Osteoblast (primary cell): Measurements from ENCODE around the gene CHRNG. TPM values are rescaled to one million over a fixed set of nuclear protein-coding genes. Genes with fewer than 3 reads are reported as not detected.
"Not testable (repeated sequence)": the region's sequence is repeated elsewhere in the genome, so short reads cannot be mapped to it uniquely, and the experiment has no call there.

ENCODE experiments used
- DNase-seq: peaks from one replicate; pipeline ENCODE4 v3.0.0; 2011; ENCODE audit warnings: low spot score, mixed read lengths; ENCODE audit not compliant: insufficient read length; ENCODE audit errors: missing footprints
- H2AFZ ChIP-seq: 2 replicates; pipeline ENCODE4 v1.6.0; 2011; ENCODE audit warnings: mild to moderate bottlenecking, low read length
- H3K27ac ChIP-seq: 2 replicates; pipeline ENCODE4 v1.5.1; 2011; ENCODE audit warnings: mild to moderate bottlenecking, low read depth, low read length, moderate library complexity
- H3K27me3 ChIP-seq: 2 replicates; pipeline ENCODE4 v1.6.0; 2012; ENCODE audit warnings: mild to moderate bottlenecking, control low read depth, inconsistent platforms, low read length, moderate library complexity; ENCODE audit not compliant: insufficient read depth
- H3K36me3 ChIP-seq: 2 replicates; pipeline ENCODE4 v1.5.1; 2011; ENCODE audit warnings: mild to moderate bottlenecking, low read length, control low read depth, moderate library complexity; ENCODE audit not compliant: insufficient read depth
- H3K4me1 ChIP-seq: 2 replicates; pipeline ENCODE4 v1.5.1; 2011; ENCODE audit warnings: mild to moderate bottlenecking, low read length, control low read depth, moderate library complexity; ENCODE audit not compliant: insufficient read depth
- H3K4me2 ChIP-seq: 2 replicates; pipeline ENCODE4 v1.6.0; 2011; ENCODE audit warnings: mild to moderate bottlenecking, low read length; ENCODE audit not compliant: insufficient read depth
- H3K4me3 ChIP-seq: fragments of 200-600 bp; sonication (generic); 3 replicates; pipeline ENCODE4 v1.5.1; 2012; ENCODE audit warnings: mild to moderate bottlenecking, low read length, inconsistent platforms; ENCODE audit not compliant: insufficient read depth
- H3K79me2 ChIP-seq: 2 replicates; pipeline ENCODE4 v1.6.0; 2012; ENCODE audit warnings: mild to moderate bottlenecking, low read length, control low read depth, inconsistent platforms; ENCODE audit not compliant: insufficient read depth
- H3K9me3 ChIP-seq: 2 replicates; pipeline ENCODE4 v1.5.1; 2011; ENCODE audit warnings: low read depth, low read length, control low read depth
- H4K20me1 ChIP-seq: 2 replicates; pipeline ENCODE4 v1.6.0; 2012; ENCODE audit warnings: mild to moderate bottlenecking, low read length, control low read depth; ENCODE audit not compliant: insufficient read depth
- CTCF ChIP-seq: IDR thresholded peaks from 2 replicates; pipeline ENCODE4 v1.5.1; 2011; ENCODE audit warnings: mild to moderate bottlenecking, low read depth, low read length, moderate library complexity; ENCODE audit errors: extremely low read depth
- total RNA-seq: library from RNA; depleted of rRNA; stranded (reverse); fragments of >200 nt; gene quantifications from 2 replicates; pipeline ENCODE4 v1.2.3, GENCODE V29; 2012

Gene CHRNG
- total RNA-seq, 1 donor, result not detected

DNA sequence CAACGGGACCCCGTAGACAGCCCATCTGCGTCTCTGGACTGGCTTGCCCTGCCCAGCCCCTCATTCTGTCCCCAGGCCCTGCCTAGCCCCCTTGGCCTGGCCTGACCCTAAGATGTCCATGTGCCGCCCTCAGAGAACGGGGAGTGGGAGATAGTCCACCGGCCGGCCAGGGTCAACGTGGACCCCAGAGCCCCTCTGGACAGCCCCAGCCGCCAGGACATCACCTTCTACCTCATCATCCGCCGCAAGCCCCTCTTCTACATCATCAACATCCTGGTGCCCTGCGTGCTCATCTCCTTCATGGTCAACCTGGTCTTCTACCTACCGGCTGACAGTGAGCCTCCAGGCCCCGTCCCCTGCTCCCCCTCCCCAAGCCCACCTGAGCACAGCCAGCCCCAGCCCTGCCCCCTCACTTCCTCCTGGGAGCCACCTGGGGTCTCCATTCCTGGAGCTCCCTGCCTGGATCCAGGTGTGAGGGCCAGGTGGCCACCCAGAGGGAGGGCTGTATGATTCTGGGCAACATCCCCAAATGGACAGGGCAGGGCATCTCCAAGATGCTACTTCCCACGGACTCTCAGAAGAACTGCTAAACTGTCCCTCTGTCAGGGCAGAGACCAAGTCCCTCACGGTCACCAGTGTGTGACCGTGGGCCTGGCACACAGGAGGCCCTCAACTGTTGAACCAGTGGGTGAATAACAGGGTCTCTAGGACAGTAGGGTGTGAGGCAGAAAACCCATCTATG lies 9.5 kb upstream of the CHRNG start:
- H3K4me1 ChIP-seq, result no peaks in the 10 kb centered on the region
- no peak overlapping the region for H3K27ac ChIP-seq
- no peak overlapping the region for H3K4me2 ChIP-seq
- DNase-seq, result peak; percentile 76
- H2AFZ ChIP-seq, result no peak overlapping the region
- no peaks in the 10 kb centered on the region for H3K27me3 ChIP-seq
- H3K79me2 ChIP-seq, result no peaks in the 10 kb centered on the region
- no peak for TF ChIP-seq CTCF
- H3K36me3 ChIP-seq, result no peaks in the 10 kb centered on the region
- H3K9me3 ChIP-seq, result no peaks in the 10 kb centered on the region
- H3K4me3 ChIP-seq, result no peak overlapping the region
- H4K20me1 ChIP-seq, result no peaks in the 10 kb centered on the region

GRCh38 chr2:232530626-232531260 lies 8.7 kb upstream of the CHRNG start:
- Histone ChIP-seq H3K27me3 (no peaks in the 10 kb centered on the region), H3K9me3 (no peaks in the 10 kb centered on the region), H3K36me3 (no peaks in the 10 kb centered on the region), H3K4me1 (no peaks in the 10 kb centered on the region), H2AFZ (no peak overlapping the region), H3K4me2 (no peak overlapping the region), H3K4me3 (no peak overlapping the region), H3K79me2 (no peaks in the 10 kb centered on the region), H4K20me1 (no peaks in the 10 kb centered on the region), H3K27ac (no peak overlapping the region)
- peak; percentile 59 for DNase-seq
- no peak for TF ChIP-seq CTCF

DNA sequence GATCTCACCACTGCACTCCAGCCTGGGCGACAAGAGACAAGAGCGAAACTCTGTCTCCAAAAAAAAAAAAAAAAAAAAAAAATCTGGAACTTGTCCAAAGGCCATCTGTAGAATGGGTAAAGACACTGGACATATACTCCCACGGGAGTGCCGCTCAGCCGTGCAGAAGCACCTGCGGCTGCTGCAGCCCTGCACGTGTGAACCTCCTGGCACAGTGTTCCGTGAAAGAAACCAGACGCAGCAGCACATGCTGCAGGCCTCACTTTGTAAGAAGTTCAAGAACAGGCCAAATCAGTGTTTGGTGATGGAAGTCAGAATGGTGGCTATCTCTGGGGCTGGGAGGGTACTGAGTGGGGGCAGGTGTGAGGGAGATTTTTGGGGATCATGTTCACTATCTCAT lies 7.1 kb upstream of the CHRNG start:
- peaks cover 5% of the 10 kb centered on the region for H3K9me3 ChIP-seq
- H3K4me3 ChIP-seq, result no peak overlapping the region
- TF ChIP-seq CTCF, result no peak
- no peak overlapping the region for H2AFZ ChIP-seq
- H3K36me3 ChIP-seq, result no peaks in the 10 kb centered on the region
- H3K27ac ChIP-seq, result no peak overlapping the region
- no peaks in the 10 kb centered on the region for H3K79me2 ChIP-seq
- H3K4me2 ChIP-seq, result no peak overlapping the region
- peaks cover 1% of the 10 kb centered on the region for H3K27me3 ChIP-seq
- H3K4me1 ChIP-seq, result no peaks in the 10 kb centered on the region
- peak; percentile 47 for DNase-seq
- no peaks in the 10 kb centered on the region for H4K20me1 ChIP-seq

GRCh38 chr2:232532821-232533220 lies 6.7 kb upstream of the CHRNG start:
- not testable (repeated sequence) for H2AFZ ChIP-seq, H3K4me3 ChIP-seq, H3K36me3 ChIP-seq, H3K4me2 ChIP-seq, H3K9me3 ChIP-seq, H3K27ac ChIP-seq, H3K79me2 ChIP-seq, H3K4me1 ChIP-seq, H3K27me3 ChIP-seq, H4K20me1 ChIP-seq
- DNase-seq, result peak; percentile 57
